ENCODE measurements around the gene ADGRG7. TPM values are rescaled to one million over a fixed set of nuclear protein-coding genes. Genes with fewer than 3 reads are reported as not detected.

ADGRG7 gene
- total RNA-seq, 1 experiment from 2014 or later: not detected

Other genes starting within 250 kb of the ADGRG7 start
- 119 and 120 TPM in 2 replicates for gene TOMM70, start 208.5 kb upstream of the ADGRG7 start, total RNA-seq (2014; rRNA removed; shearing (Covaris generic))
- 10.1 and 10.5 TPM in 2 replicates for gene LNP1, start 208.1 kb upstream of the ADGRG7 start, total RNA-seq (2014; rRNA removed; shearing (Covaris generic))
- 28.3 and 30.2 TPM in 2 replicates for gene TMEM45A, start 117.0 kb upstream of the ADGRG7 start, total RNA-seq (2014; rRNA removed; shearing (Covaris generic))
- gene TFG, start 99.9 kb downstream of the ADGRG7 start, total RNA-seq (2014; rRNA removed; shearing (Covaris generic)): 161 and 184 TPM in 2 replicates

Data from SJCRH30 (cell line).